ENCODE measurements around the gene KMT5B. TPM values are rescaled to one million over a fixed set of nuclear protein-coding genes. Genes with fewer than 3 reads are reported as not detected.

Gene KMT5B
- total and polyA plus RNA-seq, 2 of the 13 experiments (the other 11 are each of a cell fraction or from before 2014, with no cell fraction given), result 17.6 to 23.7 TPM

GRCh38 chr11:68145120-68145866, 67.8 kb downstream of the KMT5B start (continued):
- peak; percentile 49; the same call in 1 of the 2 replicates for TF ChIP-seq FOXP4 (CRISPR knock-in tag; IDR thresholded peaks at IDR 0.05)
- TF ChIP-seq SNAPC2 (CRISPR knock-in tag; IDR thresholded peaks at IDR 0.05), result no peak; the same call in 1 of the 2 replicates
- TF ChIP-seq ZBTB34 (CRISPR knock-in tag; IDR thresholded peaks at IDR 0.05), result peak; percentile 56; the same call in 1 of the 2 replicates
- peak; percentile 67 for TF ChIP-seq GATAD1 (CRISPR knock-in tag; IDR thresholded peaks at IDR 0.05)
- no peak for TF ChIP-seq FOXM1 (CRISPR knock-in tag; IDR thresholded peaks at IDR 0.05)
- peak; percentile 45; the same call in 1 of the 2 replicates for TF ChIP-seq HBP1 (CRISPR knock-in tag; IDR thresholded peaks at IDR 0.05; ENCODE audit: low read depth)
- no peak for TF ChIP-seq NFYB (CRISPR knock-in tag; IDR thresholded peaks at IDR 0.05)
- peak; percentile 46; the same call in 1 of the 2 replicates for TF ChIP-seq ZNF224 (CRISPR knock-in tag; IDR thresholded peaks at IDR 0.05)
- no peak; the same call in 1 of the 2 replicates for TF ChIP-seq TCF7 (IDR thresholded peaks at IDR 0.05; ENCODE audit: low read depth)
- peak; percentile 34; the same call in 1 of the 2 replicates for TF ChIP-seq GATA4 (IDR thresholded peaks at IDR 0.05; ENCODE audit: borderline replicate concordance, low read depth)
- TF ChIP-seq ZNF547 (CRISPR knock-in tag; IDR thresholded peaks at IDR 0.05), result no peak
- TF ChIP-seq PAWR (CRISPR knock-in tag; IDR thresholded peaks at IDR 0.05; ENCODE audit: borderline replicate concordance), result no peak
- TF ChIP-seq PAXIP1 (CRISPR knock-in tag; conservative IDR thresholded peaks at IDR 0.05), result peak; percentile 93
- peak; percentile 72 for TF ChIP-seq JUND (CRISPR knock-in tag; IDR thresholded peaks at IDR 0.05)
- TF ChIP-seq ZNF530 (CRISPR knock-in tag; IDR thresholded peaks at IDR 0.05; ENCODE audit: low read depth), result no peak
- TF ChIP-seq PATZ1 (CRISPR knock-in tag; IDR thresholded peaks at IDR 0.05), result peak; percentile 92
- TF ChIP-seq ZNF546 (CRISPR knock-in tag; conservative IDR thresholded peaks at IDR 0.05), result no peak
- no peak for TF ChIP-seq ZNF672 (CRISPR knock-in tag; IDR thresholded peaks at IDR 0.05)
- peak; percentile 82 for TF ChIP-seq SOX5 (CRISPR knock-in tag; IDR thresholded peaks at IDR 0.05; ENCODE audit: borderline replicate concordance)

All from HepG2 (cell line).